Astrocyte (in vitro differentiated cells and primary cell): ENCODE measurements around the gene SPG21.

Experiments used
- CTCF ChIP-seq: IDR thresholded peaks from 2 replicates; pipeline ENCODE4 v1.5.1; 2011; ENCODE audit warnings: low read depth, mild to moderate bottlenecking, inconsistent platforms, low read length, moderate library complexity; ENCODE audit not compliant: insufficient read depth
- EZH2 ChIP-seq: IDR thresholded peaks from 2 replicates; pipeline ENCODE4 v1.6.1; 2012; ENCODE audit warnings: mild to moderate bottlenecking, low read length, inconsistent platforms; ENCODE audit not compliant: insufficient read depth

- TF ChIP-seq CTCF (no peak), EZH2 (no peak)
These were observed 44.8 kb downstream of the SPG21 start for GRCh38 chr15:64944961-64945360.
